ENCODE measurements around the gene GNAI3. TPM values are rescaled to one million over a fixed set of nuclear protein-coding genes. Genes with fewer than 3 reads are reported as not detected.

Gene GNAI3
- polyA plus RNA-seq, 3 donors = 3.0 to 14.2 (median 10.4) TPM

DNA sequence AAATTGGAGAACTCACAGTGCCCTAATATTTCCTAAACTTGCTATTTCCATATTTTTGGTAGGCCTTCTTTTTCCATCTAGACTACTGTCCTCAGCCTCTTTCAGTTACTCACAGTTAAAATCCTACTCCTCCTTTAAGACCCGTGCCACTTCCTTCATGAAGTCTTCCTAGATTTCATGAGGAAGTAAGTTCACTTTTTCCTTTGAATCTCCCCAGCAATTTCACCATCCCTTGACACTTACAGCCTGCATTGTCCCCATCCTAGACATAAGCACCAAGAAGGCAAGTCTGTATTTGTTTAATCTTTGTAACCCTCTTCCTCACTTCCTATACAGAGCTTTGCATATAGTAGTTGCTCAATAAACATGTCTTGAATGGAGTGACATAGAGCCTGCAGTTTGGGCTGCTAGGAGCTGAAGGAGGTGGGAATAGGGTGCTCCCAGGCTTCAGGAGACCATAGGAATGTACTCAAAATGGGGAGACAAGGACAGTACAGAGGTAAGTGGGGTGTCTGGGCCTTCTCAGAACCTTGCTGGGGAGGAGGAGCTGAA, 14.0 kb upstream of the GNAI3 start:
- TF ChIP-seq, protein P1, sequence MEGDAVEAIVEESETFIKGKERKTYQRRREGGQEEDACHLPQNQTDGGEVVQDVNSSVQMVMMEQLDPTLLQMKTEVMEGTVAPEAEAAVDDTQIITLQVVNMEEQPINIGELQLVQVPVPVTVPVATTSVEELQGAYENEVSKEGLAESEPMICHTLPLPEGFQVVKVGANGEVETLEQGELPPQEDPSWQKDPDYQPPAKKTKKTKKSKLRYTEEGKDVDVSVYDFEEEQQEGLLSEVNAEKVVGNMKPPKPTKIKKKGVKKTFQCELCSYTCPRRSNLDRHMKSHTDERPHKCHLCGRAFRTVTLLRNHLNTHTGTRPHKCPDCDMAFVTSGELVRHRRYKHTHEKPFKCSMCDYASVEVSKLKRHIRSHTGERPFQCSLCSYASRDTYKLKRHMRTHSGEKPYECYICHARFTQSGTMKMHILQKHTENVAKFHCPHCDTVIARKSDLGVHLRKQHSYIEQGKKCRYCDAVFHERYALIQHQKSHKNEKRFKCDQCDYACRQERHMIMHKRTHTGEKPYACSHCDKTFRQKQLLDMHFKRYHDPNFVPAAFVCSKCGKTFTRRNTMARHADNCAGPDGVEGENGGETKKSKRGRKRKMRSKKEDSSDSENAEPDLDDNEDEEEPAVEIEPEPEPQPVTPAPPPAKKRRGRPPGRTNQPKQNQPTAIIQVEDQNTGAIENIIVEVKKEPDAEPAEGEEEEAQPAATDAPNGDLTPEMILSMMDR (IDR thresholded peaks at IDR 0.05) = no peak
- Histone ChIP-seq H4K20me1 (ENCODE audit: insufficient read depth, low read length) (no peaks in the 10 kb centered on the region), H2AFZ (ENCODE audit: insufficient read depth, low read depth, low read length, poor library complexity, severe bottlenecking) (no peak overlapping the region), H3K27ac (ENCODE audit: low read depth in 1 of 2, low read length in 2 of 2) (no peak overlapping the region), H3K4me2 (replicated peaks; ENCODE audit: extremely low read depth, low read length, poor library complexity, severe bottlenecking) (no peak overlapping the region), H3K79me2 (ENCODE audit: insufficient read depth, low read length) (no peaks in the 10 kb centered on the region), H3K4me3 (replicated peaks in 1 of 3; ENCODE audit: low read depth in 2 of 3, low read length in 3 of 3) (no peak overlapping the region), H3K4me1 (ENCODE audit: control insufficient read depth in 1 of 2, insufficient read depth in 2 of 2, low read length in 2 of 2) (peaks cover 10 to 11% of the 10 kb centered on the region in 2 donors), H3K9me3 (replicated peaks in 1 of 2; ENCODE audit: control insufficient read depth in 1 of 2, insufficient read depth in 1 of 2, low read length in 2 of 2) (no peaks in the 10 kb centered on the region), H3K36me3 (replicated peaks in 1 of 2; ENCODE audit: control insufficient read depth in 1 of 2, insufficient read depth in 2 of 2, low read length in 2 of 2) (no peaks in the 10 kb centered on the region), H3K9ac (ENCODE audit: insufficient read depth, low read length, poor library complexity, severe bottlenecking) (no peak overlapping the region), H3K27me3 (ENCODE audit: control insufficient read depth in 2 of 2, insufficient read depth in 2 of 2, low read length in 2 of 2) (no peaks in the 10 kb centered on the region)
- WGBS (ENCODE audit: insufficient coverage) = 40% methylated on average over 1 of the region's 1 CpG
- Mint-ChIP-seq H3K4me1 (peaks cover 9% of the 10 kb centered on the region), H3K9me3 (no peaks in the 10 kb centered on the region), H3K36me3 (no peaks in the 10 kb centered on the region), H3K4me3 (no peak overlapping the region), H3K27ac (no peak overlapping the region), H3K27me3 (ENCODE audit: low read depth in 3 of 3) (peaks cover 0 to 3% (median 3%) of the 10 kb centered on the region in 3 donors)
- DNase-seq = no peak
- intact Hi-C loops (cut with micrococcal nuclease) = loop anchor here in 1 of 2 donors (10.0 kb wide), 1 partner anchor 260 kb away; no protein-coding TSS in a partner anchor

DNA sequence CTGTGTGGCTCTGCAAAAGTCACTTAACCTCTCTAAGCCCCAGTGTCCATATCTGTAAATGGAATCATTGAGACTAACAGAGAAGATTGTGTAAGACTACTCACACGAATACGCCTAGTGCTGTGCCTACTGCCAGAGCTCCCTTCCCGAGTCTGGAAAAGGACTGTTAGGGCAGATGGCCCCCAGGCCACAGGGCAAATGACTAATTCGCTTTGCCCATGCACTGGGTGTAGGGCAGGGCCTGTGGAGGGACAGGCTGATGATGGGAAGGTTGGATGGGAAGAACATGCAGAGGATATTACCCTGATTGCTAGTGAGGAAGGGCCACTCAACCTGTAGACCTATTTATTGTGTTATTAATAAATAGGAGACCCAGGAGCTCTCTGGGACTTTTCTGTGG, 12.9 kb upstream of the GNAI3 start:
- Histone ChIP-seq H3K9ac (ENCODE audit: insufficient read depth, low read length, poor library complexity, severe bottlenecking) (no peak overlapping the region), H3K4me3 (replicated peaks in 1 of 3; ENCODE audit: low read depth in 2 of 3, low read length in 3 of 3) (no peak overlapping the region), H3K4me2 (replicated peaks; ENCODE audit: extremely low read depth, low read length, poor library complexity, severe bottlenecking) (no peak overlapping the region), H3K4me1 (ENCODE audit: control insufficient read depth in 1 of 2, insufficient read depth in 2 of 2, low read length in 2 of 2) (peaks cover 10 to 11% of the 10 kb centered on the region in 2 donors), H3K79me2 (ENCODE audit: insufficient read depth, low read length) (no peaks in the 10 kb centered on the region), H3K36me3 (replicated peaks in 1 of 2; ENCODE audit: control insufficient read depth in 1 of 2, insufficient read depth in 2 of 2, low read length in 2 of 2) (no peaks in the 10 kb centered on the region), H2AFZ (ENCODE audit: insufficient read depth, low read depth, low read length, poor library complexity, severe bottlenecking) (no peak overlapping the region), H3K27ac (ENCODE audit: low read depth in 1 of 2, low read length in 2 of 2) (no peak overlapping the region), H3K27me3 (ENCODE audit: control insufficient read depth in 2 of 2, insufficient read depth in 2 of 2, low read length in 2 of 2) (no peaks in the 10 kb centered on the region), H3K9me3 (replicated peaks in 1 of 2; ENCODE audit: control insufficient read depth in 1 of 2, insufficient read depth in 1 of 2, low read length in 2 of 2) (no peaks in the 10 kb centered on the region), H4K20me1 (ENCODE audit: insufficient read depth, low read length) (no peaks in the 10 kb centered on the region)
- intact Hi-C loops (cut with micrococcal nuclease) = loop anchor here in 1 of 2 donors (10.0 kb wide), 1 partner anchor 261 kb away; no protein-coding TSS in a partner anchor
- no peaks in the 10 kb centered on the region for H3K36me3 Mint-ChIP-seq
- no peak overlapping the region for H3K4me3 Mint-ChIP-seq
- TF ChIP-seq, protein P1 (IDR thresholded peaks at IDR 0.05) = no peak
- no peak for DNase-seq
- peaks cover 2 to 4% (median 2%) of the 10 kb centered on the region in 3 donors for H3K27me3 Mint-ChIP-seq (ENCODE audit: low read depth in 3 of 3)
- 80% methylated on average over 4 of the region's 4 CpGs for WGBS (ENCODE audit: insufficient coverage)
- peaks cover 9% of the 10 kb centered on the region for H3K4me1 Mint-ChIP-seq
- H3K9me3 Mint-ChIP-seq = no peaks in the 10 kb centered on the region
- H3K27ac Mint-ChIP-seq = no peak overlapping the region
